Stimulated activated CD4-positive, alpha-beta T cell treated with anti-CD3 and anti-CD28 coated beads, TNF-alpha, amount 100 ng/mL, for 1 hour (primary cell): ENCODE data around the gene ZNF648.
"Not testable (repeated sequence)": the region's sequence is repeated elsewhere in the genome, so short reads cannot be mapped to it uniquely, and the experiment has no call there.

Experiments
- DNase-seq, 3 donors: peaks; one replicate each; pipeline ENCODE4 v3.0.0-alpha.2; 2020; ENCODE audit warnings: low read depth in 3 of 3, low spot score in 1 of 3

The ZNF648 gene, protein sequence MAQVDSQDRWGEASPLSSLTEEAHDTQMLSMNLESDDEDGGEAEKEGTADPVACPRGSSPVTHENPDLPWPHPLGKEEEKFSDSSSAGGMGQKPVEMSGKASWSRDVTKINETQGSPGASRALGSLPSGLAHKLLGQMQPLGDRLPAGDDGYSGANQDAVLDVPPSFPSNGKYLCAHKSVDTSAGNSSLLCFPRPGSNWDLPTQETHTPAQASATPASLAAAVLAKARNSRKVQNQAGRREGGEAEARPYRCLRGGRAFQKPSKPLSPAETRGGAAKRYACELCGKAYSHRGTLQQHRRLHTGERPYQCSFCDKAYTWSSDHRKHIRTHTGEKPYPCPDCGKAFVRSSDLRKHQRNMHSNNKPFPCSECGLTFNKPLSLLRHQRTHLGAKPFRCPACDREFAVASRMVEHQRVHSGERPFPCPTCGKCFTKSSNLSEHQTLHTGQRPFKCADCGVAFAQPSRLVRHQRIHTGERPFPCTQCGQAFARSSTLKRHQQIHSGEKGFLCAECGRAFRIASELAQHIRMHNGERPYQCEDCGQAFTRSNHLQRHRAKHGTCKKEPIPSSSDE

DNA sequence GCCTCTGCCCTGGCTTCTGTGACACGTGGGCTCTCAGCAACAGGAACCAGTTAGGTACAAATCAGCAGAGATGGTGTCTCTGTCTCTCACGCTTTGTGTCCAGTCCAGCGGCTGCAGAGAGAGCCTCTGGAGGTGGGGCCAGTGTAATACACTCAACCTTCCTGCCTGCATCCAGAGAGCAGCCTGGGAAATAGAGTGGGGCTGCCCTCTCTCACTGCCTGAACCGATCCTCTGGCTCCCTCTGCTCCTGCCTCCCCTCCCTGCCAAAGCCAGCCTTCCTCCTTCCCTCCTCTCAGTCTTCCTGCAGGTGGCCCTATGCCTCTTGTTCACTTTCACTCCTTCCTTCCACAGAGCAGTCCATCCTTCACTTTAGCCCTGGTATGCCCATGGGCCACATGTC, at the start of gene ZNF648:
Gene ZNF648, minus strand, starts transcription at position 119 of the 400 bp plus-strand sequence. CDS start 3,702 bp downstream, outside the sequence.
- DNase-seq = no peak

DNA sequence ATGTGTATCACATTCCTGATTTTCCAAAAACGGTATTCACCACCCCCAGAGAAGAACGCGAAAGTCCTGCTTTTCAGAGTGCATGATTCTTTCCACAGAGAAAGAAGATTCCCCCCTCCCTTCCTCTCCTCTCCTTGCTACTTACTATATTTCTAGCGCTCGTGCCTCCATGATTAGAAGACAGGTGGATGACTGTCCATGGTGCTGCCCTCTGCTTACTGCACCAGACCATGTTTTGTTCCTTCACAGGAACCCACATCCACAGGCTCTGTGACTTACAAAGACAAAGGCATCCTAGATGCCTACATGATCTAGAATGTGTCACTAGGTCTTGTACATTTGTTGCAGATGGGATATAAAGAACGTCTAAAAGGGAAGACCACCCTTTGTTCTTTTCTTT, 49.1 kb upstream of the ZNF648 start:
- DNase-seq = no peak

DNA sequence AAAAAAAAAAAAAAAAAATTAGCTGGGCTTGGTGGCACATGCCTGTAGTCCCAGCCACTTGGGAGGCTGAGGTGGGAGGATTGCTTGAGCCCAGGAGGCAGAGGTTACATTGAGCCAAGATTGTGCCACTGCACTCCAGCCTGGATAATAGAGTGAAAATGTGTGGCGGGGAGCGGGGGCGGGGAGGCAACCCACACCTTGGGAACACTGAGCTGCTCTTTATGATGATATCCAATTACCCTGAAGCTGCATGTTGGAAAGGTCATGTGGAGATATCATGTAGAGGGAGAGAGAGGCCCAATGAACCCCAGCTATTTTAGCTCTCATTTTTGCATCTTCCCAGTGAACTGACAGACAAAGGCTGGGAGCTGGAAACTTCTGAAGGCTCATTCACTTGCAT, 48.3 kb upstream of the ZNF648 start:
- DNase-seq = no peak

DNA sequence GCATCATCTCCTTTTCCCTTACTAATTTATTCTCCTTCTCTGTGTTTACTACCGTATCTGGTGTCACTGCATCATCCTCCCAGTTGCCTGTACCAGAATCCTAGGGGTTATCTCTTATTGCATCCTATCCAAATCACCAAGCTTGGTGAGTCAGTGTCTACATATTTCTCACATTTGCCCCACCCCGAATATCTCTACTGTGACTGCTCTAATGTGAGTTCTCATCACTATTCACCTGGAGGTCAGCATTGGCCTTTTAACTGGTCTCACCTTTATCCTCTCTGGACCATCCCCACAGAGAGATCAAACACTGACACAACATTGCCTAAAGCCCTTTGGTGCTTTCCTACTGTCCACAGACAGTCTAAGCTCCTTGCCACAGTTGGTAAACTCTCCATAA, 45.7 kb upstream of the ZNF648 start:
- no peak for DNase-seq

DNA sequence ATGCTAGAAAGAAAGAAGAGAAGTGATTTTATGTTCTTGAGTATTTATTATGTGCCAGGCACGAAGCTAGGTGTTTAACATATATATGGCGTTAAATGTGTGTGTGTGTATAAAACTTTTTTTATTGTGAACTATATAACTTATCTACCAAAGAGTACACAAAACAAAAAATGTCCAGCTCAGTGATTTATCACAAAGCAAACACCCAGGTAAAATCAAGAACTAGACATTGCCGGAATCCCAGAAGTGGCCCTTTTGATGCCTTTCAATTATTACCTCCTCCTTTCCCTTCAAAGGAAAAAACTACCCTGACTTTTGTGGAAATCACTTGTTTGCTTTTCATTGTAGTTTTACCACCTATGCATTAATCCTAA, 40.5 kb upstream of the ZNF648 start:
- DNase-seq = no peak

DNA sequence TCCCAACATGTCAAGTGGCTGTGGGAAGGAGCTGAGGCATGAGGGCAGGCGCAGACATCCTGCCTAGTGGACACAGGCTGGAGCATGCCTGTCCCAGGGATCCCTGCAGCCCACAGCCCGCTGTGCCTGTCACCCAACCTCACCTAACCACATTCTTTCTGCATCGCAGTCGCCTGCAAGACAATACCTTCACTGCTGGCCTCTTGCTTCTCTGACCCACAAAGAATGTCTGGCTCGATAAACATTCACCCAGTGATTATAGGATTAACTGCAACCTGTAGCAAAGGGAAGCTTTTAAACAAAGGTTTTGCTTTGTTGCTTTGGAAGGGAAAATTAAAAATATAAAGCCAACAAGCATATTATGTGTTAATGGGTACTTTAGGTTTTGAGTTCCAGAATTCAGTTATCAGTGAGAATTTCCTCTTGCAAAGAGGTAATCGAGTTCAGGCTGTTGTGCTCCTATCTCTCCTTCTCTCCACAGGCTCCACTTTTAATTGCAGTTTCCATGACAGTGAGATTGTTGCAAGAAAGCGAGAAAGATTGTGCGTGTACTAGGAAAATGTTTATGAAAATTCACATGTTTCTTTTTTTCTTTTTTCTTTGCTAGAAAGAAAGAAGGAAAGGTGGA, 40.0 kb upstream of the ZNF648 start:
- no peak for DNase-seq

DNA sequence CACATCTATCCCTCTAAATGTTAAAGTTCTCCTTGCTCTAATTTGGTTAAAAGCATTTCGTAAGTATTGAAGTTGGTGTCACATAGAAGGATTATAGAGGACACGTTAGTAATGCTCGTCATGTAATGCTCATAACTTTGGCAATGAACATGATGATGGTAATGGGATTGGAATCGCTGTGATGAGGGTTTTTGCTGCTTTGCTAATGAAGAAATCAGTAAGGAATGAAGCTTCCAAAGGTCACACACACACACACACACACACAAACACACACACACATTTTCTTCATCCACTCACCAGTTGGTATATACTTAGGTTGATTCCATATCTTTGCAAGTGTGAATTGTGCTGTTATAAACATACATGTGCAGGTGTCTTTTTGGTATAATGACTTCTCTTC, 36.8 kb upstream of the ZNF648 start:
- no peak for DNase-seq

DNA sequence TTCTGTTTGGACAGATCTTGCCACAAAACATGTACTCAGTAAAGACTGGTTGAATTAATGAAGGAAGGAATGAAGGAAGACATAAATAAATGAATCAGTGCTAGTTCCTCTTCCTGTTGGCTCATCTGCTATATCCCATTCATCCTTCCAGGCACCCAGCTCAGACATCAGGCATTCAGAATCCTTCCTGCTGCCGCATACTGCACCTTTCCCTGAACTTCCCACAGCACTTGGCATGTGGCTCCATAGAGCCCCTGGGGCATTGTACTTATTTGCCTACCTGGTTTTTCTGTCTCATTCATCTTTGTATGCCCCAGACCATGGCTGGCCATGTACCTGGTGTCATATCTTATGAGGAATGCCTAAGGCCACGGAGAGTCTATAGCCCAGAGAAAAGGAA, 34.4 kb upstream of the ZNF648 start:
- no peak for DNase-seq

DNA sequence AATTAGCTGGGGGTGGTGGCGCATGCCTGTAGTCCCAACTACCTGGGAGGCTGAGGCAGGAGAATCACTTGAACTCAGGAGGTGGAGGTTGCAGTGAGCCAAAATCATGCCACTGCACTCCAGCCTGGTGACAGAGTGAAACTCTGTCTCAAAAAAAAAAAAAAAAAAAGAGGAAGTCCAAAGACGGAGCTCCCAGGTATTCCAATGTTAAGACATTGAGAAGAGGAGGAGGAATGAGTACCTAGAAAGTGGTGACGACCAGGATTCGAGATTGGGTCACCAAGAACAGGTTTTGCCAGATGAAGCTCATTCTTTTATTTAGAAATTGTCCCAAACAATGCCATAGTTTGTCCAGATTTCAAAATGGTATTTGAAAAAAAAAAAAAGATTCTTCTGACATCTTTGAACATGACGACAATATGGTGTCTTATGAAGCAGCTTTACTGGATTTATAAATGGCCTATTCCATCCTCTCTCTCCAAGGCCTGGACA, 33.0 kb upstream of the ZNF648 start:
- not testable (repeated sequence) for DNase-seq

DNA sequence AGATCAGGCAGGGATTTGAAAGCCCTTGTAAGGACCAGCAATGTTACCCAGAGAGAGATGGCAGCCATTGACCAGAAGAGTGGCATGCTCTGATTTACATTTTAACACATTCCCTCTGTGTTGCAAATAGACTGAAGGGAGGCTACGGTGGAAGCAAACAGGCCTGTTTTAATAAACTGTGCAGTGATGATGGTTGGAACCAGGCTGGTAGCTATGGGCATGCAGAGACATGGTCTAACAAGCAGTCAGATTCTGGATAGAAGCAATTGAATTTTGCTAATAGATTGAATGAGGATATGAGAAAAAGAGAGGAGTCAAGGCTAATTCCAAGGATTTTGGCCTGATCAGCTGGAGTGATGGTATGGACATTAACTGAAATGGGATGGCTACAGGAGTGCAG, 32.3 kb upstream of the ZNF648 start:
- DNase-seq = no peak

DNA sequence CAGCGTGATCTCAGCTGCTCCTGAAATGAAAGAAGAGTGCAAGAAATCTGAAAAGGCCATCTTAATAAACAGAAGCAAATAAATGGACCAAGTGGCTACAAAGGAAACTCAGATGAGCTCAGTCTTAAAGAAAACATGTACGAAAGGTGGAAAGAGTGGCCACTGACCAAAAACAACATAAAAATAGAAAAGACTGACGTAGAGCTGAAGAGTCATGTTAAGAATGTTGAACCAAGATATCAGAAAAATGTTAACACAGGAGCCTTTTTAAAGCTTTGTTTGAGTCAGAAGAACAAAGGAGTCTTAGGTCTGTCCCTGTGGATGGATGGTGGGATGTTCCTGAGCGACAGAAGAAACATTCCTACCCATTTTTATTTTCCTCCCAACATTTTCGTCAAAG, 30.8 kb upstream of the ZNF648 start:
- DNase-seq = no peak

DNA sequence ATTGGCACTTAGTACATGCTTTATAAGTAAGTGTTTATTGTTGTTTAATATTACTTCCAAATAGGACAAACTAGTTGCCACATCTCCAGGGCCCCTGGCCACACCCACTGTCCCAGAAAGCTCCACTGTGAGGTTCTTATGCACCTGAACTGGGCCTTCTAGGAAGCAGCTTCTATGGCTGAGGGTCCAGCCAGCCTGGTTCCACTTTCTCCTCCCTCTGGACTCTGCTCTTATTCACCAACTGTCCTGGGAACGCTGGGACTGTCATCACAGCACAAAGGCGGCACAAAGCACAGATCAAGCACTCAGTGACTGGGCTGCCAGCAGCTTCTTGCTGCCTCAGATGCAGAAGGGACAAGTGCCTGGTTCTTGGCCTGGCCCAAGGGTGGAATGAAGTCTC, 29.6 kb upstream of the ZNF648 start:
- DNase-seq = no peak

DNA sequence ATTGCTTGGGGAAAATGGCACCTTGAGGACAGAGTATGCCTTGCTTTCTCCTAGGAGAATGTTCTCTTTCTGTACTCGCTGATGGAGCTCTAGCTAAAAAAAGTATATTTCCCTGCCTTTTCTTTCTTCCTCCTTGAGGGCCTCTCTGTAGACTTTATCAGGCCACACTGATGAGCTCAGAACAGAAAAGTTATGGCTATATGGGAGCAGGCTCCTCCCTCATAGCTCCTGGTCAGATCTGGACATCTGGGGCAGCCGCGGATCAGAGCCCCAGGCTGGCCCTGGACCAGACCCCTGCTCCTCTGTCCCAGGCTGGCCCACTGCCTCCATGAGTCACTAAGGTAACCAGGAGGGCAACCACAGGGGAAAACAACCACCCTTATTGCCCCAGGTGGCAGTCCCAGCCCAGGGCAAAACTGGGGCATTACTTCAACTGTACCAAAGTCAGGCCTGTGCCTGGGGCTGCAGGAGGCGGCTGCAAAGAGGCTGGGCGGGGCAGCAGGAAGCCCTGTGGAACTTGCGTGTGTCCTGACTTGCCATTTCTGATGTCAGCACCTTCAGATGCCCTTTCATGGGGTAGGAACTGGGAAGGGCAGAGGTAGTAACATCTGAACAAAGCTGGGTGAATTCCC, 26.3 kb upstream of the ZNF648 start:
- DNase-seq = no peak

DNA sequence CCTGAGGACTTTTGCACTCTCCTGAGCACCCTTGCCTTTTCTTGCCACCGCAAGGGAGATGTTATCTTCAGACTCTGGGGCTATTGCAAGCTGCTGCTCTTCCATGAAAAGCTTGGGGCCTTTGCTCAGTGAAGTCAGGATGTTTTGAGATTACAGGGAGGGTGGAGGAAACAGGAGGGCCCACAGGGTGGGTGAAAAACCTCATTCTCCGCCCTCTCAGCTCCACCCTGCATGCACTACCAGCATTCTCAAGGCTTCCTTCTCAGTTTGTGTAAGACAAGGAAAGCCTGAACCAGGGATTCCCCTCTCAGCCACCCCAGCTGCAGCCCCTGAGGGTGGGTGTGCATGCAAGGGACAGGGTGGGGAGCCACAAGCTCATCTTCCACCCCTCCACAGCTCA, 25.8 kb upstream of the ZNF648 start:
- no peak for DNase-seq

DNA sequence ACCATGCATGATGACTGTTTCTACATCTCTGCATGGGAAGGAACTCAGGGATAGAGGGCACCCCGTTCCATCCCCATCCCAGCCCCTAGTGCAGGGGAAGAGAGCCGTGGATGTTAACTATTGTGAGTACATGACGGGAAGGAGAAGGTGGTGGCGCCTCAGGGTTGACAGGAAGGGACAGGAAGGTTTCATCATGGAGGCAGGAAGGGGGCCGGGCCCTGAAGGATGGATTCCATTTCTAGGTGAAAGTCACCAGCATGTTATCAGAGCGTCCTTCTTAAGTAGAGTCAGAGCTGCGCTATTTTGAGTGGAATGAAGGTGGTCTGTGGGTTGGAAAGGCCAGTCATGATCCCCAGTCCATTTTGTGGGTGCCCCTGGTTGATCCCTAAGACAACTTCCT, 25.1 kb upstream of the ZNF648 start:
- no peak for DNase-seq

DNA sequence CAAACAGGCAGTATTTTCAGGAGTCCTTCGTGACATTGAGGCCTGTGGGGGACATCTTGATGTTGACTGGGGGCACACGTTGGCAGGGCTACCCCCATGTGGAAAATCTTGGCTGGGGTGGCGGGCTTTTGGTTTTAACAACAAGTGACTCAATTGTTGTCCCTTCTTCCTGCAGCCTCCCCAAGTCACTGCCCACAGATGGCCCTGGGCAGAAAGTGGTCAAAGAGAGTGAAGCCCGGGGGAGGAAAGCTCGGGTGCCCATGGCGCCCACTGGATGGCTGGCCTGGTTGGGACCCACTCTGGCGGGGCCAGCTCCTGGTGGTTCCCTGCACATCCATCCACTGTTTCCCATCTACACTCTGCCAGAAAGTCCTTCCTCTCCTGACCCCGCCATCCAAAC, 24.6 kb upstream of the ZNF648 start:
- DNase-seq = no peak

DNA sequence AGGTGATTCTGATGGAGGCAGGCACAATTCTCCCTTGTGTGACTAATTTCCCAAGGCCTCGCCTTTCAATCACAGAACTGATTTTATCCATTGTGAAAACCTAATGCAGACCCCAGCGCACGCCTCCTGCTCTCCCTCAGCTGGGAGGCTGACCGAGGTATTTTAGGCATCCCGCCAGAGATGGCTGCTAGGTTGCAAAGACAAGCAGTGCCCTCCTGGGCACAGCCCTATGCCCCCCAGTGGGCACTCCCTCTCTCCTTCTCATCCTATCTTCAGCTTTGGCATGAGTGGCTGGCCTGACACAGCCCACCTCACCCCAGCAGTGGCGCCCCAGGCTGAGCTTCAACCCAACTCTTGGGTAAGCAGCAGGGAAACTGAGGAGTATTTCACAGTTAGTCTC, 24.2 kb upstream of the ZNF648 start:
- no peak for DNase-seq

DNA sequence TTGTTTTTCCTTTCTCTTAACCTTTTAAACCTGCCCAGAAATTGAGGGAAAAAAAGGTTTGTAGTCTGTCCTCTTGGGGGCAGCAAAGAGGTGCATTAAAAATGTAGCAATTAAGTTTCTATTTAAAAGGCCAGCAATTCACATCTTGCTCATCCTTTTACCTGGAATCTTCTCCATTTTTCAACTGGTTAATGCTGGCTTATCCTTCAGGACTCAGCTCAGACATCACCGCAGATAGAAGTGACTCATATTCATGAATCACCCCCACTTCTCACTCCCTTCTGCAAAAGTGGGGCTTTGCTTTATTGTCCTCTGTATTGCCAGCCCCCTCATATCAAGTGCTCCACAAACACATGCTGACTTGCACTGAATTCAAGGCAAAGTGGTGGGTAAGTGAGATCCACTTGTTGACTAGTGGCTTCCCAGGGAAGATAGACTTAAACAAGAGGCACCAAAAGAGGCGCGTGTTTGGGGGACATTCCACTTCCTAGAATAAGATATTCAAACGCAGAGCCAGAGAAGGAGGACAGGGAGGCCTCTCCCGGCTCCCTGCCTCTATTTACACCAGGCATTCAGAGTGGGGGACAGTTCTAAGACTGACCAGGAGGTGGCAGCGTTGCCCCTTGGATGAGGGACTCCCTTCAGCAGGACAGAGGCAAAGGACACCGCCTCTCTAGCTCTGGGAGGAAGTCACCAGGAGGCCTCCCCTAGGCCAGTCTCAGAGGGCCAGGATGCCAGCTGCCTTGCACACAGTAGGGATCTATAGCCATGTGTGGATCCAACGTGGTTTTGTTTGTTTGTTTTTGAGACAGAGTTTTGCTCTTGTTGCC, 23.2 kb upstream of the ZNF648 start:
- DNase-seq = peak; percentile 42 to 68 (median 50)

DNA sequence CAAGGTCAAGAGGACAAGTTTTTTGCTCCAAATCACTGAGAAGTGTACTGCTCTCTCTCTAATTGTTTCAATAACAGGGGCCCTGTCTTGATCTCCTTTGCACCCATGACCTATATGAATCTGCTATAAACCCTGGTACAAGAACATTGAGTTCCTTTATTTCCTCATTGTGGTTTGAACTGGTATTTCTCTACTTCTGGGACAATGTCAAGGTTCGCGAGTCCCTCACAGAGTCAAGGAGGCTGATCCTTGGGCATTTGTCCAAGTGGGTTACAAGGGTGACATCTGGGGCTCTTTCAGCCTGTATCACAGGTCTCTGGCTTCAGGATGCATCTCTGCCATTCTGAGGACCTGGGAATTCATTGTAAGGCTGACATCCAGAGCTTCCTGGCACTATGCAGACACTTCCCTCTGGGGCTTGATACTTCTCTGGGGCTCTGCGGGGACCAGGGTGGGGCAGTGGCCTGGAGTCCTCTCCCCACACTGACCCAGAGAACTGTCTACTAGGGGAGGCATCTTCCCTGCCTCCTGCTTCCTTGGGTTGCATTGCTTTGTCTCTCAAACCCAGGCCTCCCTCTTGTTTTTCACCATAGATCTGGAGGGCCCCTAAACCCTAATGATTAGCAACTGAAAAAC, 22.5 kb upstream of the ZNF648 start:
- DNase-seq = no peak

DNA sequence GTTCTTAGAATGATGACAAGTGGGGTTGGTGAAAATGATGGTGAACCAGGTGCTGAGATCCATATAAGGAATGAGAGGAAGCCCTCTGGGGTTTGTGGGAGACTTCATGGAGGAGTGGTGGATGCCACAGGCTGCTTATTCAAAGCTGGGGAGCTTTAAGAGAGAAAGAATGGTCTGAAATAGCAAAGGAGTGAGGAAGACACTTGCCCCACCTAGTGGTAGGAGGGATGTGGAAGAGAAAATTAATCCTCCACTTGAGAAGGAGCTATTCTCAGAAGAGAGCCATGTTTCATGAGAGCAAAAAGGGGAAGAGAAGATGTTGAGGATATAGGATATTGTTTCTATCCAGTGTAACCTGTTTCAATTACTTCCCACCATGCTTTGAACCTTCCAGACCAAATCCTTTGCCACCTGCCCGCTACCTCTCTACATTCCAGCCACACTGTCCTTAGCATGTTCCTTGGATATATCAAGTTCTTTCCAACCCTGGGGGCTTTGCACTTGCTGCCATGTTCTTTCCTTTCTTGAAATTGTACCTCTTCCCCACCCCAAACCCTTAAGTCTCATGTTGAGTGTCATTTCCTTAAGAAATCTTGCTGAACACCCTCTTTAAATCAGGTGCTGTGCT, 19.6 kb upstream of the ZNF648 start:
- DNase-seq = no peak
